Measurements from ENCODE around the gene EPS15. TPM values are rescaled to one million over a fixed set of nuclear protein-coding genes. Genes with fewer than 3 reads are reported as not detected.

EPS15 gene
- polyA plus RNA-seq, 1 donor (not counting 4 experiments of a cell fraction or from before 2014, with no cell fraction given): 33.2 TPM

- H3K27me3 ChIP-seq (ENCODE audit: control insufficient read depth, extremely low read depth, insufficient read depth, low read length): no peaks in the 10 kb centered on the region
- no peak for DNase-seq (ENCODE audit: low read depth, low spot score)
- H3K79me2 ChIP-seq (ENCODE audit: control insufficient read depth, insufficient read depth, low read length): no peaks in the 10 kb centered on the region
- no peak overlapping the region for H3K4me3 ChIP-seq (ENCODE audit: control insufficient read depth in 2 of 3, extremely low read depth in 1 of 3, insufficient read depth in 2 of 3, low read depth in 1 of 3, low read length in 3 of 3)
- TF ChIP-seq CTCF (optimal IDR thresholded peaks at IDR 0.05 in 1 of 3, IDR thresholded peaks at IDR 0.05 in 1 of 3, conservative IDR thresholded peaks at IDR 0.05 in 1 of 3; ENCODE audit: extremely low read depth in 1 of 3, insufficient read depth in 2 of 3, low read length in 3 of 3) (no peak), EZH2 (IDR thresholded peaks at IDR 0.05; ENCODE audit: low read length) (no peak)
- H3K4me2 ChIP-seq (ENCODE audit: control insufficient read depth, extremely low read depth, insufficient read depth, low read depth, low read length): no peak overlapping the region
- peaks cover 6 to 19% of the 10 kb centered on the region in 2 experiments for H3K36me3 ChIP-seq (ENCODE audit: control insufficient read depth in 2 of 2, extremely low read depth in 1 of 2, insufficient read depth in 2 of 2, low read length in 2 of 2)
- H3K4me1 ChIP-seq (ENCODE audit: control insufficient read depth, extremely low read depth, insufficient read depth, low read length): peaks cover 7% of the 10 kb centered on the region
- no peak overlapping the region for H3K9ac ChIP-seq (ENCODE audit: control insufficient read depth, extremely low read depth, insufficient read depth, low read length)
- H3K9me3 ChIP-seq (ENCODE audit: control insufficient read depth, low read depth, low read length): no peaks in the 10 kb centered on the region
- no peaks in the 10 kb centered on the region for H3K9me1 ChIP-seq (ENCODE audit: control insufficient read depth, extremely low read depth, insufficient read depth, low read length)
- no peaks in the 10 kb centered on the region for H4K20me1 ChIP-seq (ENCODE audit: control insufficient read depth, extremely low read depth, insufficient read depth, low read length)
- dilution Hi-C loops (cut with MboI; ENCODE audit: extremely low pct_ligation_motif_present, low sequenced_read_pairs): no loop called here
- no peak overlapping the region for H3K27ac ChIP-seq (ENCODE audit: control insufficient read depth, insufficient read depth, low read length)
- H2AFZ ChIP-seq (ENCODE audit: control insufficient read depth, low read length): no peak overlapping the region
- FAIRE-seq: peak; percentile 26
Observed at GRCh38 chr1:51433269-51433971, 85.6 kb downstream of the EPS15 start.

GRCh38 chr1:51432146-51432545, 86.9 kb downstream of the EPS15 start:
- no peak overlapping the region for H3K9ac ChIP-seq (ENCODE audit: control insufficient read depth, extremely low read depth, insufficient read depth, low read length)
- FAIRE-seq: no peak
- no peaks in the 10 kb centered on the region for H3K79me2 ChIP-seq (ENCODE audit: control insufficient read depth, insufficient read depth, low read length)
- no peaks in the 10 kb centered on the region for H3K27me3 ChIP-seq (ENCODE audit: control insufficient read depth, extremely low read depth, insufficient read depth, low read length)
- peaks cover 6 to 19% of the 10 kb centered on the region in 2 experiments for H3K36me3 ChIP-seq (ENCODE audit: control insufficient read depth in 2 of 2, extremely low read depth in 1 of 2, insufficient read depth in 2 of 2, low read length in 2 of 2)
- no peak for DNase-seq (ENCODE audit: low read depth, low spot score)
- no peak overlapping the region for H3K4me2 ChIP-seq (ENCODE audit: control insufficient read depth, extremely low read depth, insufficient read depth, low read depth, low read length)
- H2AFZ ChIP-seq (ENCODE audit: control insufficient read depth, low read length): no peak overlapping the region
- no peak overlapping the region for H3K27ac ChIP-seq (ENCODE audit: control insufficient read depth, insufficient read depth, low read length)
- H3K9me1 ChIP-seq (ENCODE audit: control insufficient read depth, extremely low read depth, insufficient read depth, low read length): no peaks in the 10 kb centered on the region
- dilution Hi-C loops (cut with MboI; ENCODE audit: extremely low pct_ligation_motif_present, low sequenced_read_pairs): no loop called here
- TF ChIP-seq EZH2 (IDR thresholded peaks at IDR 0.05; ENCODE audit: low read length) (no peak), CTCF (optimal IDR thresholded peaks at IDR 0.05 in 1 of 3, IDR thresholded peaks at IDR 0.05 in 1 of 3, conservative IDR thresholded peaks at IDR 0.05 in 1 of 3; ENCODE audit: extremely low read depth in 1 of 3, insufficient read depth in 2 of 3, low read length in 3 of 3) (no peak)
- H3K4me1 ChIP-seq (ENCODE audit: control insufficient read depth, extremely low read depth, insufficient read depth, low read length): peaks cover 7% of the 10 kb centered on the region
- H3K4me3 ChIP-seq (ENCODE audit: control insufficient read depth in 2 of 3, extremely low read depth in 1 of 3, insufficient read depth in 2 of 3, low read depth in 1 of 3, low read length in 3 of 3): no peak overlapping the region
- H4K20me1 ChIP-seq (ENCODE audit: control insufficient read depth, extremely low read depth, insufficient read depth, low read length): no peaks in the 10 kb centered on the region
- H3K9me3 ChIP-seq (ENCODE audit: control insufficient read depth, low read depth, low read length): no peaks in the 10 kb centered on the region

All from keratinocyte (primary cell).